HepG2 (cell line): ENCODE measurements around the gene C1QB. TPM values are rescaled to one million over a fixed set of nuclear protein-coding genes. Genes with fewer than 3 reads are reported as not detected.

Source experiments
- FOXA1 ChIP-seq, 2 experiments: fragments of 450-650 bp in 1 of 2; sonication (generic) in 1 of 2; formaldehyde crosslinking in 1 of 2; IDR thresholded peaks; 2 replicates each; pipeline versions ENCODE4 v1.4.0 to v1.6.1; 2016 to 2020; ENCODE audit warnings: missing genetic modification reagents in 1 of 2
- GTF2F1 ChIP-seq: fragments of 150-350 bp; IDR thresholded peaks from 2 replicates; pipeline ENCODE4 v1.6.1; 2014; ENCODE audit warnings: low read length
- HNRNPUL1 ChIP-seq: fragments of 200-400 bp; formaldehyde crosslinking; IDR thresholded peaks from 2 replicates; pipeline ENCODE4 v1.6.1; 2017; ENCODE audit warnings: low read depth, mild to moderate bottlenecking, low read length, moderate library complexity
- KDM6A ChIP-seq: IDR thresholded peaks from 2 replicates; pipeline ENCODE4 v1.6.1; 2016; ENCODE audit warnings: low read depth
- MAZ ChIP-seq, 2 experiments: sonication (generic) in 1 of 2; formaldehyde crosslinking in 1 of 2; IDR thresholded peaks; 2 replicates each; pipeline versions ENCODE4 v1.5.0 to v1.6.1; 2012 to 2020; ENCODE audit warnings: low read depth in 2 of 2, mild to moderate bottlenecking in 2 of 2, borderline replicate concordance in 1 of 2, improper control_type of control experiment in 1 of 2, low read length in 1 of 2, missing genetic modification reagents in 1 of 2, moderate library complexity in 1 of 2
- MBNL3 ChIP-seq: fragments of 250-450 bp; sonication (Bioruptor Pico); conservative IDR thresholded peaks from 2 replicates; pipeline ENCODE4 v1.8.0; 2022; ENCODE audit warnings: mild to moderate bottlenecking, inconsistent platforms
- NFATC3 ChIP-seq: sonication (generic); formaldehyde crosslinking; IDR thresholded peaks from 2 replicates; pipeline ENCODE4 v1.5.1; 2020; ENCODE audit warnings: mild to moderate bottlenecking, missing genetic modification reagents
- NR2C2 ChIP-seq: sonication (generic); formaldehyde crosslinking; IDR thresholded peaks from 2 replicates; pipeline ENCODE4 v1.4.0; 2020; ENCODE audit warnings: missing genetic modification reagents, mild to moderate bottlenecking, moderate library complexity, borderline replicate concordance
- NR2F1 ChIP-seq, 2 experiments: fragments of 450-650 bp in 1 of 2; formaldehyde crosslinking in 1 of 2; IDR thresholded peaks; 2 replicates each; pipeline versions ENCODE4 v1.5.0 to v1.6.1; 2016 to 2020; ENCODE audit warnings: mild to moderate bottlenecking in 1 of 2, missing compliant biosample characterization in 1 of 2, missing genetic modification reagents in 1 of 2, moderate library complexity in 1 of 2
- SP140L ChIP-seq: sonication (generic); formaldehyde crosslinking; IDR thresholded peaks from 2 replicates; pipeline ENCODE4 v1.4.0; 2020; ENCODE audit warnings: missing genetic modification reagents, borderline replicate concordance
- ZFP1 ChIP-seq: IDR thresholded peaks from 2 replicates; pipeline ENCODE4 v1.6.1; 2016
- ZKSCAN5 ChIP-seq: sonication (generic); formaldehyde crosslinking; IDR thresholded peaks from 2 replicates; pipeline ENCODE4 v1.5.1; 2020; ENCODE audit warnings: mild to moderate bottlenecking, missing genetic modification reagents
- ZNF121 ChIP-seq: sonication (generic); formaldehyde crosslinking; IDR thresholded peaks from 2 replicates; pipeline ENCODE4 v1.5.0; 2020; ENCODE audit warnings: mild to moderate bottlenecking, missing genetic modification reagents
- ZNF296 ChIP-seq: sonication (generic); formaldehyde crosslinking; conservative IDR thresholded peaks from 2 replicates; pipeline ENCODE4 v1.5.0; 2020; ENCODE audit warnings: mild to moderate bottlenecking, missing genetic modification reagents
- ZNF737 ChIP-seq: sonication (generic); formaldehyde crosslinking; IDR thresholded peaks from 2 replicates; pipeline ENCODE4 v1.5.0; 2020; ENCODE audit warnings: missing genetic modification reagents, mild to moderate bottlenecking, borderline replicate concordance
- polyA plus RNA-seq, 8 experiments: library from polyadenylated mRNA; depleted of rRNA in 3 of 8; stranded (reverse) in 7 of 8; unstranded in 1 of 8; fragments of >200 nt; fragmentation: Illumina TruSeq in 4 of 8; extraction: Trizol in 4 of 8; gene quantifications; 2 replicates each; pipeline versions ENCODE4 v1.2.1 to v1.2.3, GENCODE V29; 2011 to 2016; ENCODE audit warnings: low read depth in 4 of 8, missing spikeins in 1 of 8, mixed read lengths in 1 of 8; ENCODE audit not compliant: insufficient read depth in 1 of 8
- total RNA-seq, 5 experiments: library from RNA; depleted of rRNA; stranded (reverse); fragments of >200 nt; fragmentation: Illumina TruSeq; extraction: Trizol; gene quantifications; 2 replicates each; pipeline ENCODE4 v1.2.3, GENCODE V29; 2016; ENCODE audit warnings: low read depth in 1 of 5
- TF ChIP-seq, protein P1 (sequence below): sonication (generic); formaldehyde crosslinking; IDR thresholded peaks from 2 replicates; pipeline ENCODE4 v1.4.0; 2020; ENCODE audit warnings: mild to moderate bottlenecking, missing genetic modification reagents
- TF ChIP-seq, protein P2 (sequence below): sonication (generic); formaldehyde crosslinking; IDR thresholded peaks from 2 replicates; pipeline ENCODE4 v1.4.0; 2020; ENCODE audit warnings: missing genetic modification reagents, borderline replicate concordance
- TF ChIP-seq, protein P3 (sequence below): sonication (generic); formaldehyde crosslinking; IDR thresholded peaks from 2 replicates; pipeline ENCODE4 v1.5.0; 2020; ENCODE audit warnings: mild to moderate bottlenecking, missing genetic modification reagents
- TF ChIP-seq, protein P4 (sequence below): sonication (generic); formaldehyde crosslinking; IDR thresholded peaks from 2 replicates; pipeline ENCODE4 v1.9.0; 2021; ENCODE audit warnings: missing genetic modification reagents, borderline replicate concordance
- TF ChIP-seq, protein P5 (sequence below): sonication (generic); formaldehyde crosslinking; IDR thresholded peaks from 2 replicates; pipeline ENCODE4 v1.8.0; 2022; ENCODE audit warnings: mild to moderate bottlenecking, missing genetic modification reagents; ENCODE audit not compliant: insufficient replicate concordance
- TF ChIP-seq, protein P6 (sequence below): IDR thresholded peaks from 2 replicates; pipeline ENCODE4 v1.6.1; 2016; ENCODE audit warnings: control low read depth

Gene C1QB
- total and polyA plus RNA-seq, 2 of the 13 experiments (the other 11 are each of a cell fraction or from before 2014, with no cell fraction given) = not detected

DNA sequence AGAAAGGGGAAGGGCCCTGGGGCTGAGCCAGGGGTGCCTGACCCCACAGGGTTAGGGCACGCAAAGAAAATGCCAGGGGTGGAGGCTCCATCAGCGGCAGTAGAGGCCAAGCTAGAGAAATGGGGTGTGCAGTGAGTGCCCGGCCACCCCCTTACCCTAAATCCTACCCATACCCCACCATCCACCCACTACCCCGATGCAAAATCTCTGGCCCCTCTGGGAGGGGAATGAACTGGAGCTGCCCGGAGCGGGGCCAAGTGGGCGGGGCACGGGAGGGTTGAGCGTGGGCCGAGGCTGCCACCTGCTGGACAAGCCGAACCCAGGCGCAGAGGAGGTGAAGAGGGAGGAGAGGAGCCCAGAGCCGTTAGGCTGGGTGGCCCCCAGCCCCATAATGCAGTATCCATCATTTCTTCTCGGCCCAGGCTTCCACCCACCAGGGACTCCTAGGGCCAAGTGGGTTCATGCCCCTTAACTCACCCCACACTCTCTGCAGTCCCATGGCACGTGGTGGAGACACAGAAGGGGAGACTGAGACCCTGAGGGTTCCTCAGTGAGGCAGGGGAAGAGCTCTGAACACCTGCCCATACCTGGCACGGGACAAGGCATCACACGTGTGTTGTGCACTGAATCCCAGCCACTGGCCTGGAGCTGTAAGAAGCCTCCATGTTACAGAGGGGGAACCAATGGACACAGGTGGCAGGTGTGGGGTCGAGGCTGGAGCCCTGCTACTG lies 11.0 kb upstream of the C1QB start (continued):
- no peak for TF ChIP-seq ZNF296 (CRISPR knock-in tag)
- TF ChIP-seq, protein P1, sequence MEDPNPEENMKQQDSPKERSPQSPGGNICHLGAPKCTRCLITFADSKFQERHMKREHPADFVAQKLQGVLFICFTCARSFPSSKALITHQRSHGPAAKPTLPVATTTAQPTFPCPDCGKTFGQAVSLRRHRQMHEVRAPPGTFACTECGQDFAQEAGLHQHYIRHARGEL (CRISPR knock-in tag) = no peak
- TF ChIP-seq, protein P2, sequence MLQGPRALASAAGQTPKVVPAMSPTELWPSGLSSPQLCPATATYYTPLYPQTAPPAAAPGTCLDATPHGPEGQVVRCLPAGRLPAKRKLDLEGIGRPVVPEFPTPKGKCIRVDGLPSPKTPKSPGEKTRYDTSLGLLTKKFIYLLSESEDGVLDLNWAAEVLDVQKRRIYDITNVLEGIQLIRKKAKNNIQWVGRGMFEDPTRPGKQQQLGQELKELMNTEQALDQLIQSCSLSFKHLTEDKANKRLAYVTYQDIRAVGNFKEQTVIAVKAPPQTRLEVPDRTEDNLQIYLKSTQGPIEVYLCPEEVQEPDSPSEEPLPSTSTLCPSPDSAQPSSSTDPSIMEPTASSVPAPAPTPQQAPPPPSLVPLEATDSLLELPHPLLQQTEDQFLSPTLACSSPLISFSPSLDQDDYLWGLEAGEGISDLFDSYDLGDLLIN (CRISPR knock-in tag) = no peak
- TF ChIP-seq ZNF737 (CRISPR knock-in tag) = no peak
- TF ChIP-seq, protein P3, sequence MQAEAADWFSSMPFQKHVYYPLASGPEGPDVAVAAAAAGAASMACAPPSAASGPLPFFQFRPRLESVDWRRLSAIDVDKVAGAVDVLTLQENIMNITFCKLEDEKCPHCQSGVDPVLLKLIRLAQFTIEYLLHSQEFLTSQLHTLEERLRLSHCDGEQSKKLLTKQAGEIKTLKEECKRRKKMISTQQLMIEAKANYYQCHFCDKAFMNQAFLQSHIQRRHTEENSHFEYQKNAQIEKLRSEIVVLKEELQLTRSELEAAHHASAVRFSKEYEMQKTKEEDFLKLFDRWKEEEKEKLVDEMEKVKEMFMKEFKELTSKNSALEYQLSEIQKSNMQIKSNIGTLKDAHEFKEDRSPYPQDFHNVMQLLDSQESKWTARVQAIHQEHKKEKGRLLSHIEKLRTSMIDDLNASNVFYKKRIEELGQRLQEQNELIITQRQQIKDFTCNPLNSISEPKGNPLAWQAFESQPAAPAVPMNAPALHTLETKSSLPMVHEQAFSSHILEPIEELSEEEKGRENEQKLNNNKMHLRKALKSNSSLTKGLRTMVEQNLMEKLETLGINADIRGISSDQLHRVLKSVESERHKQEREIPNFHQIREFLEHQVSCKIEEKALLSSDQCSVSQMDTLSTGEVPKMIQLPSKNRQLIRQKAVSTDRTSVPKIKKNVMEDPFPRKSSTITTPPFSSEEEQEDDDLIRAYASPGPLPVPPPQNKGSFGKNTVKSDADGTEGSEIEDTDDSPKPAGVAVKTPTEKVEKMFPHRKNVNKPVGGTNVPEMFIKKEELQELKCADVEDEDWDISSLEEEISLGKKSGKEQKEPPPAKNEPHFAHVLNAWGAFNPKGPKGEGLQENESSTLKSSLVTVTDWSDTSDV = no peak
- TF ChIP-seq HNRNPUL1 = no peak
- TF ChIP-seq, protein P4, sequence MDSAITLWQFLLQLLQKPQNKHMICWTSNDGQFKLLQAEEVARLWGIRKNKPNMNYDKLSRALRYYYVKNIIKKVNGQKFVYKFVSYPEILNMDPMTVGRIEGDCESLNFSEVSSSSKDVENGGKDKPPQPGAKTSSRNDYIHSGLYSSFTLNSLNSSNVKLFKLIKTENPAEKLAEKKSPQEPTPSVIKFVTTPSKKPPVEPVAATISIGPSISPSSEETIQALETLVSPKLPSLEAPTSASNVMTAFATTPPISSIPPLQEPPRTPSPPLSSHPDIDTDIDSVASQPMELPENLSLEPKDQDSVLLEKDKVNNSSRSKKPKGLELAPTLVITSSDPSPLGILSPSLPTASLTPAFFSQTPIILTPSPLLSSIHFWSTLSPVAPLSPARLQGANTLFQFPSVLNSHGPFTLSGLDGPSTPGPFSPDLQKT = no peak
- TF ChIP-seq FOXA1 (IDR thresholded peaks at IDR 0.05) = no peak
- TF ChIP-seq FOXA1 (CRISPR knock-in tag; IDR thresholded peaks at IDR 0.05) = no peak
- no peak for TF ChIP-seq KDM6A
- TF ChIP-seq MBNL3 = no peak
- TF ChIP-seq, protein P5, sequence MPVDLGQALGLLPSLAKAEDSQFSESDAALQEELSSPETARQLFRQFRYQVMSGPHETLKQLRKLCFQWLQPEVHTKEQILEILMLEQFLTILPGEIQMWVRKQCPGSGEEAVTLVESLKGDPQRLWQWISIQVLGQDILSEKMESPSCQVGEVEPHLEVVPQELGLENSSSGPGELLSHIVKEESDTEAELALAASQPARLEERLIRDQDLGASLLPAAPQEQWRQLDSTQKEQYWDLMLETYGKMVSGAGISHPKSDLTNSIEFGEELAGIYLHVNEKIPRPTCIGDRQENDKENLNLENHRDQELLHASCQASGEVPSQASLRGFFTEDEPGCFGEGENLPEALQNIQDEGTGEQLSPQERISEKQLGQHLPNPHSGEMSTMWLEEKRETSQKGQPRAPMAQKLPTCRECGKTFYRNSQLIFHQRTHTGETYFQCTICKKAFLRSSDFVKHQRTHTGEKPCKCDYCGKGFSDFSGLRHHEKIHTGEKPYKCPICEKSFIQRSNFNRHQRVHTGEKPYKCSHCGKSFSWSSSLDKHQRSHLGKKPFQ (CRISPR knock-in tag) = no peak
- no peak for TF ChIP-seq GTF2F1
- TF ChIP-seq SP140L (CRISPR knock-in tag) = no peak
- no peak for TF ChIP-seq ZFP1 (CRISPR knock-in tag)
- no peak for TF ChIP-seq NR2C2 (CRISPR knock-in tag)
- no peak for TF ChIP-seq NFATC3 (CRISPR knock-in tag)
- no peak; the same call in 1 of the 2 replicates for TF ChIP-seq MAZ (IDR thresholded peaks at IDR 0.05; ENCODE audit: borderline replicate concordance, low read depth, low read length)
- TF ChIP-seq MAZ (CRISPR knock-in tag; IDR thresholded peaks at IDR 0.05; ENCODE audit: low read depth) = peak; percentile 63; the same call in 1 of the 2 replicates
- TF ChIP-seq ZKSCAN5 = peak; percentile 51; the same call in 1 of the 2 replicates
- TF ChIP-seq ZNF121 = no peak
- TF ChIP-seq, protein P6, sequence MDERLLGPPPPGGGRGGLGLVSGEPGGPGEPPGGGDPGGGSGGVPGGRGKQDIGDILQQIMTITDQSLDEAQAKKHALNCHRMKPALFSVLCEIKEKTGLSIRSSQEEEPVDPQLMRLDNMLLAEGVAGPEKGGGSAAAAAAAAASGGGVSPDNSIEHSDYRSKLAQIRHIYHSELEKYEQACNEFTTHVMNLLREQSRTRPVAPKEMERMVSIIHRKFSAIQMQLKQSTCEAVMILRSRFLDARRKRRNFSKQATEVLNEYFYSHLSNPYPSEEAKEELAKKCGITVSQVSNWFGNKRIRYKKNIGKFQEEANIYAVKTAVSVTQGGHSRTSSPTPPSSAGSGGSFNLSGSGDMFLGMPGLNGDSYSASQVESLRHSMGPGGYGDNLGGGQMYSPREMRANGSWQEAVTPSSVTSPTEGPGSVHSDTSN = no peak
- no peak for TF ChIP-seq NR2F1 (CRISPR knock-in tag; IDR thresholded peaks at IDR 0.05)
